ENCODE results near the gene HEXB.

The HEXB gene

GRCh38 chr5:74655716-74656115 lies 29.3 kb upstream of the HEXB start:
- POLR2A ChIA-PET = no interaction called here
- TF ChIP-seq CTCF (IDR thresholded peaks at IDR 0.05; ENCODE audit: control extremely low read depth, extremely low read depth, low read depth, missing control alignments) = no peak
- CTCF ChIA-PET = interaction anchor here (1.1 kb wide), 1 partner anchor 10 kb away, joined by 3 read pairs; no protein-coding TSS in a partner anchor

GRCh38 chr5:74657165-74657564 lies 27.9 kb upstream of the HEXB start:
- ChIA-PET POLR2A (no interaction called here), CTCF (interaction anchor here (1.0 to 1.4 kb wide), 2 partner anchors 16 to 750 kb away, joined by 3 to 4 read pairs; no protein-coding TSS in a partner anchor)
- no peak for DNase-seq (ENCODE audit: extremely low spot score)
- TF ChIP-seq CTCF (IDR thresholded peaks at IDR 0.05; ENCODE audit: control extremely low read depth, extremely low read depth, low read depth, missing control alignments) = no peak

More at GRCh38 chr5:74655716-74656115, 29.3 kb upstream of the HEXB start:
- no peak for DNase-seq (ENCODE audit: extremely low spot score)

GRCh38 chr5:74659172-74659571 lies 25.9 kb upstream of the HEXB start:
- ChIA-PET CTCF (interaction anchor here (1.5 to 3.5 kb wide), 2 partner anchors 10 to 17 kb away, joined by 4 to 17 read pairs; no protein-coding TSS in a partner anchor), POLR2A (no interaction called here)
- no peak for TF ChIP-seq CTCF (IDR thresholded peaks at IDR 0.05; ENCODE audit: control extremely low read depth, extremely low read depth, low read depth, missing control alignments)
- DNase-seq (ENCODE audit: extremely low spot score) = no peak

GRCh38 chr5:74660140-74660539 lies 24.9 kb upstream of the HEXB start:
- no peak for DNase-seq (ENCODE audit: extremely low spot score)
- ChIA-PET CTCF (interaction anchor here (0.8 to 3.5 kb wide), 5 partner anchors 11 to 32 kb away, joined by 3 to 17 read pairs (median 5); partner anchors contain the start of gene ENC1), POLR2A (no interaction called here)
- no peak for TF ChIP-seq CTCF (IDR thresholded peaks at IDR 0.05; ENCODE audit: control extremely low read depth, extremely low read depth, low read depth, missing control alignments)

- POLR2A ChIA-PET = no interaction called here
- CTCF ChIA-PET = interaction anchor here (1.2 to 3.5 kb wide), 4 partner anchors 11 to 31 kb away, joined by 3 to 17 read pairs (median 5); partner anchors contain the start of gene ENC1
- DNase-seq (ENCODE audit: extremely low spot score) = no peak
- TF ChIP-seq CTCF (IDR thresholded peaks at IDR 0.05; ENCODE audit: control extremely low read depth, extremely low read depth, low read depth, missing control alignments) = no peak
Observed at GRCh38 chr5:74660873-74661272, 24.2 kb upstream of the HEXB start.

GRCh38 chr5:74664551-74664950 lies 20.5 kb upstream of the HEXB start:
- DNase-seq (ENCODE audit: extremely low spot score) = no peak
- TF ChIP-seq CTCF (IDR thresholded peaks at IDR 0.05; ENCODE audit: control extremely low read depth, extremely low read depth, low read depth, missing control alignments) = no peak
- ChIA-PET CTCF (interaction anchor here (0.9 kb wide), 1 partner anchor 9 kb away, joined by 4 read pairs; no protein-coding TSS in a partner anchor), POLR2A (no interaction called here)
